Loucy (cell line): ENCODE measurements around the gene ROPN1.

Experiments
- H2AFZ ChIP-seq: fragments of 200-600 bp; sonication (generic); 2 replicates; pipeline ENCODE4 v1.6.0; 2016; ENCODE audit warnings: antibody characterized with exemption, mild to moderate bottlenecking, low read length, moderate library complexity
- H3F3A ChIP-seq: fragments of 200-600 bp; 2 replicates; pipeline ENCODE4 v1.6.0; 2016; ENCODE audit warnings: antibody characterized with exemption, low read depth, mild to moderate bottlenecking
- H3K27me3 ChIP-seq: fragments of 200-600 bp; sonication (generic); 2 replicates; pipeline ENCODE4 v1.6.1; 2014; ENCODE audit warnings: low read length, mild to moderate bottlenecking; ENCODE audit not compliant: insufficient read depth, poor library complexity, severe bottlenecking
- H3K36me3 ChIP-seq: fragments of 200-600 bp; sonication (generic); 2 replicates; pipeline ENCODE4 v1.6.1; 2016; ENCODE audit warnings: low read length; ENCODE audit not compliant: insufficient read depth
- H3K4me1 ChIP-seq: fragments of 200-600 bp; sonication (generic); 2 replicates; pipeline ENCODE4 v1.5.1; 2014; ENCODE audit warnings: low read length, mild to moderate bottlenecking; ENCODE audit not compliant: insufficient read depth, poor library complexity, severe bottlenecking
- H3K4me2 ChIP-seq: fragments of 200-600 bp; sonication (generic); 2 replicates; pipeline ENCODE4 v1.6.0; 2014; ENCODE audit warnings: antibody characterized with exemption, low read length, low read depth, mild to moderate bottlenecking; ENCODE audit not compliant: poor library complexity, severe bottlenecking
- H3K4me3 ChIP-seq: fragments of 200-600 bp; sonication (generic); 2 replicates; pipeline ENCODE4 v1.5.1; 2014; ENCODE audit warnings: low read length, mild to moderate bottlenecking, mixed read lengths; ENCODE audit not compliant: poor library complexity, severe bottlenecking
- H3K79me2 ChIP-seq: fragments of 200-600 bp; sonication (generic); 2 replicates; pipeline ENCODE4 v1.6.1; 2014; ENCODE audit warnings: low read length; ENCODE audit not compliant: insufficient read depth
- H3K9ac ChIP-seq: fragments of 200-600 bp; sonication (generic); 2 replicates; pipeline ENCODE4 v1.6.0; 2014; ENCODE audit warnings: mild to moderate bottlenecking, low read depth, low read length, moderate library complexity; ENCODE audit not compliant: poor library complexity, severe bottlenecking
- H3K9me2 ChIP-seq: fragments of 200-600 bp; sonication (generic); replicated peaks from 2 replicates; pipeline ENCODE4 v1.6.1; 2016; ENCODE audit warnings: low read depth, low read length, mixed read lengths
- H3K9me3 ChIP-seq: fragments of 200-600 bp; sonication (generic); 2 replicates; pipeline ENCODE4 v1.6.1; 2014; ENCODE audit warnings: mild to moderate bottlenecking, antibody characterized with exemption, low read length, low read depth; ENCODE audit not compliant: insufficient read depth
- H4K20me1 ChIP-seq: fragments of 200-600 bp; sonication (generic); 2 replicates; pipeline ENCODE4 v1.6.0; 2014; ENCODE audit warnings: antibody characterized with exemption, low read length, mild to moderate bottlenecking; ENCODE audit not compliant: insufficient read depth, poor library complexity, severe bottlenecking
- CTCF ChIP-seq: fragments of 200-600 bp; sonication (generic); conservative IDR thresholded peaks from 2 replicates; pipeline ENCODE4 v1.5.1; 2014; ENCODE audit warnings: mild to moderate bottlenecking, antibody characterized with exemption, low read length
- EZH2phosphoT487 ChIP-seq: fragments of 200-600 bp; IDR thresholded peaks from 2 replicates; pipeline ENCODE4 v1.6.1; 2018; ENCODE audit warnings: antibody characterized with exemption, mild to moderate bottlenecking, moderate library complexity, borderline replicate concordance

ROPN1 gene

GRCh38 chr3:123926396-123926795, 65.5 kb downstream of the ROPN1 start:
- no peak for TF ChIP-seq CTCF
- Histone ChIP-seq H3K9ac (no peak overlapping the region), H3K9me3 (peaks cover 12% of the 10 kb centered on the region), H3K4me3 (no peak overlapping the region), H4K20me1 (no peaks in the 10 kb centered on the region), H3F3A (no peaks in the 10 kb centered on the region), H2AFZ (no peak overlapping the region), H3K79me2 (no peaks in the 10 kb centered on the region), H3K4me1 (no peaks in the 10 kb centered on the region), H3K9me2 (no peaks in the 10 kb centered on the region), H3K36me3 (peaks cover 51% of the 10 kb centered on the region), H3K27me3 (no peaks in the 10 kb centered on the region), H3K4me2 (no peak overlapping the region)

- Histone ChIP-seq H3K9me2 (no peaks in the 10 kb centered on the region), H3K4me3 (no peak overlapping the region), H3K9me3 (peaks cover 30% of the 10 kb centered on the region), H3K27me3 (no peaks in the 10 kb centered on the region), H2AFZ (no peak overlapping the region), H3F3A (peaks cover 4% of the 10 kb centered on the region; the same call in 1 of the 2 replicates), H3K4me2 (no peak overlapping the region), H4K20me1 (no peaks in the 10 kb centered on the region), H3K36me3 (peaks cover 39% of the 10 kb centered on the region), H3K9ac (no peak overlapping the region), H3K4me1 (no peaks in the 10 kb centered on the region), H3K79me2 (no peaks in the 10 kb centered on the region)
- TF ChIP-seq CTCF (no peak), EZH2phosphoT487 (no peak)
Measured at GRCh38 chr3:123920868-123921267, 71.1 kb downstream of the ROPN1 start.

- no peaks in the 10 kb centered on the region for H4K20me1 ChIP-seq
- H3K4me2 ChIP-seq, result no peak overlapping the region
- H3K36me3 ChIP-seq, result peaks cover 34% of the 10 kb centered on the region
- no peaks in the 10 kb centered on the region for H3K27me3 ChIP-seq
- peaks cover 4% of the 10 kb centered on the region; the same call in 1 of the 2 replicates for H3F3A ChIP-seq
- no peak overlapping the region for H3K9ac ChIP-seq
- TF ChIP-seq CTCF, result no peak
- TF ChIP-seq EZH2phosphoT487, result no peak
- no peaks in the 10 kb centered on the region for H3K9me2 ChIP-seq
- H3K9me3 ChIP-seq, result peaks cover 30% of the 10 kb centered on the region
- H2AFZ ChIP-seq, result no peak overlapping the region
- no peak overlapping the region for H3K4me3 ChIP-seq
- no peaks in the 10 kb centered on the region for H3K4me1 ChIP-seq
- H3K79me2 ChIP-seq, result no peaks in the 10 kb centered on the region
Measured at GRCh38 chr3:123920383-123920782, 71.5 kb downstream of the ROPN1 start.
